WTC11 (cell line): Measurements from ENCODE around the gene PCDHGC4.

ENCODE experiments used
- JUN ChIP-seq: sonication (generic); formaldehyde crosslinking; IDR thresholded peaks from 2 replicates; pipeline ENCODE4 v1.8.0; 2023; ENCODE audit warnings: mild to moderate bottlenecking, missing genetic modification reagents
- NR2C2 ChIP-seq: sonication (generic); formaldehyde crosslinking; IDR thresholded peaks from 2 replicates; pipeline ENCODE4 v1.8.0; 2022; ENCODE audit warnings: mild to moderate bottlenecking, missing genetic modification reagents
- TEAD1 ChIP-seq: sonication (generic); formaldehyde crosslinking; IDR thresholded peaks from 2 replicates; pipeline ENCODE4 v1.8.0; 2022; ENCODE audit warnings: mild to moderate bottlenecking, missing genetic modification reagents
- TF ChIP-seq, protein P1 (sequence below): fragments of 200-600 bp; IDR thresholded peaks from 2 replicates; pipeline ENCODE4 v1.8.0; 2022; ENCODE audit warnings: antibody characterized with exemption
- TF ChIP-seq, protein P2 (sequence below): sonication (generic); formaldehyde crosslinking; conservative IDR thresholded peaks from 2 replicates; pipeline ENCODE4 v1.8.1; 2023; ENCODE audit warnings: mild to moderate bottlenecking, low read depth, missing genetic modification reagents, moderate library complexity
- TF ChIP-seq, protein P3 (sequence below): sonication (generic); formaldehyde crosslinking; IDR thresholded peaks from 2 replicates; pipeline ENCODE4 v1.8.1; 2022; ENCODE audit warnings: mild to moderate bottlenecking, moderate library complexity, missing genetic modification reagents

DNA sequence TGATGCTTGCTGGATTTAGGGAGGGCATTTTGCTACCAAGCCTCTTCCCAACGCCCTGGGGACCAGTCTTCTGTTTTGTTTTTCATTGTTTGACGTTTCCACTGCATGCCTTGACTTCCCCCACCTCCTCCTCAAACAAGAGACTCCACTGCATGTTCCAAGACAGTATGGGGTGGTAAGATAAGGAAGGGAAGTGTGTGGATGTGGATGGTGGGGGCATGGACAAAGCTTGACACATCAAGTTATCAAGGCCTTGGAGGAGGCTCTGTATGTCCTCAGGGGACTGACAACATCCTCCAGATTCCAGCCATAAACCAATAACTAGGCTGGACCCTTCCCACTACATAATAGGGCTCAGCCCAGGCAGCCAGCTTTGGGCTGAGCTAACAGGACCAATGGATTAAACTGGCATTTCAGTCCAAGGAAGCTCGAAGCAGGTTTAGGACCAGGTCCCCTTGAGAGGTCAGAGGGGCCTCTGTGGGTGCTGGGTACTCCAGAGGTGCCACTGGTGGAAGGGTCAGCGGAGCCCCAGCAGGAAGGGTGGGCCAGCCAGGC lies 27.0 kb downstream of the PCDHGC4 start:
- TF ChIP-seq, protein P1, sequence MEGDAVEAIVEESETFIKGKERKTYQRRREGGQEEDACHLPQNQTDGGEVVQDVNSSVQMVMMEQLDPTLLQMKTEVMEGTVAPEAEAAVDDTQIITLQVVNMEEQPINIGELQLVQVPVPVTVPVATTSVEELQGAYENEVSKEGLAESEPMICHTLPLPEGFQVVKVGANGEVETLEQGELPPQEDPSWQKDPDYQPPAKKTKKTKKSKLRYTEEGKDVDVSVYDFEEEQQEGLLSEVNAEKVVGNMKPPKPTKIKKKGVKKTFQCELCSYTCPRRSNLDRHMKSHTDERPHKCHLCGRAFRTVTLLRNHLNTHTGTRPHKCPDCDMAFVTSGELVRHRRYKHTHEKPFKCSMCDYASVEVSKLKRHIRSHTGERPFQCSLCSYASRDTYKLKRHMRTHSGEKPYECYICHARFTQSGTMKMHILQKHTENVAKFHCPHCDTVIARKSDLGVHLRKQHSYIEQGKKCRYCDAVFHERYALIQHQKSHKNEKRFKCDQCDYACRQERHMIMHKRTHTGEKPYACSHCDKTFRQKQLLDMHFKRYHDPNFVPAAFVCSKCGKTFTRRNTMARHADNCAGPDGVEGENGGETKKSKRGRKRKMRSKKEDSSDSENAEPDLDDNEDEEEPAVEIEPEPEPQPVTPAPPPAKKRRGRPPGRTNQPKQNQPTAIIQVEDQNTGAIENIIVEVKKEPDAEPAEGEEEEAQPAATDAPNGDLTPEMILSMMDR: no peak
- TF ChIP-seq JUN (no peak), NR2C2 (CRISPR knock-in tag) (no peak), TEAD1 (CRISPR knock-in tag) (no peak)
- TF ChIP-seq, protein P2, sequence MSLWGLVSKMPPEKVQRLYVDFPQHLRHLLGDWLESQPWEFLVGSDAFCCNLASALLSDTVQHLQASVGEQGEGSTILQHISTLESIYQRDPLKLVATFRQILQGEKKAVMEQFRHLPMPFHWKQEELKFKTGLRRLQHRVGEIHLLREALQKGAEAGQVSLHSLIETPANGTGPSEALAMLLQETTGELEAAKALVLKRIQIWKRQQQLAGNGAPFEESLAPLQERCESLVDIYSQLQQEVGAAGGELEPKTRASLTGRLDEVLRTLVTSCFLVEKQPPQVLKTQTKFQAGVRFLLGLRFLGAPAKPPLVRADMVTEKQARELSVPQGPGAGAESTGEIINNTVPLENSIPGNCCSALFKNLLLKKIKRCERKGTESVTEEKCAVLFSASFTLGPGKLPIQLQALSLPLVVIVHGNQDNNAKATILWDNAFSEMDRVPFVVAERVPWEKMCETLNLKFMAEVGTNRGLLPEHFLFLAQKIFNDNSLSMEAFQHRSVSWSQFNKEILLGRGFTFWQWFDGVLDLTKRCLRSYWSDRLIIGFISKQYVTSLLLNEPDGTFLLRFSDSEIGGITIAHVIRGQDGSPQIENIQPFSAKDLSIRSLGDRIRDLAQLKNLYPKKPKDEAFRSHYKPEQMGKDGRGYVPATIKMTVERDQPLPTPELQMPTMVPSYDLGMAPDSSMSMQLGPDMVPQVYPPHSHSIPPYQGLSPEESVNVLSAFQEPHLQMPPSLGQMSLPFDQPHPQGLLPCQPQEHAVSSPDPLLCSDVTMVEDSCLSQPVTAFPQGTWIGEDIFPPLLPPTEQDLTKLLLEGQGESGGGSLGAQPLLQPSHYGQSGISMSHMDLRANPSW (CRISPR knock-in tag): no peak
- TF ChIP-seq, protein P3, sequence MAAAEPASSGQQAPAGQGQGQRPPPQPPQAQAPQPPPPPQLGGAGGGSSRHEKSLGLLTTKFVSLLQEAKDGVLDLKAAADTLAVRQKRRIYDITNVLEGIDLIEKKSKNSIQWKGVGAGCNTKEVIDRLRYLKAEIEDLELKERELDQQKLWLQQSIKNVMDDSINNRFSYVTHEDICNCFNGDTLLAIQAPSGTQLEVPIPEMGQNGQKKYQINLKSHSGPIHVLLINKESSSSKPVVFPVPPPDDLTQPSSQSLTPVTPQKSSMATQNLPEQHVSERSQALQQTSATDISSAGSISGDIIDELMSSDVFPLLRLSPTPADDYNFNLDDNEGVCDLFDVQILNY (CRISPR knock-in tag): no peak
